ENCODE data around the gene STYXL2.
A peak's percentile ranks its signal among the peaks of the same experiment; 100 is the strongest.

STYXL2 gene

GRCh38 chr1:167111868-167112709 lies 18.2 kb downstream of the STYXL2 start:
- no peak for DNase-seq

DNA sequence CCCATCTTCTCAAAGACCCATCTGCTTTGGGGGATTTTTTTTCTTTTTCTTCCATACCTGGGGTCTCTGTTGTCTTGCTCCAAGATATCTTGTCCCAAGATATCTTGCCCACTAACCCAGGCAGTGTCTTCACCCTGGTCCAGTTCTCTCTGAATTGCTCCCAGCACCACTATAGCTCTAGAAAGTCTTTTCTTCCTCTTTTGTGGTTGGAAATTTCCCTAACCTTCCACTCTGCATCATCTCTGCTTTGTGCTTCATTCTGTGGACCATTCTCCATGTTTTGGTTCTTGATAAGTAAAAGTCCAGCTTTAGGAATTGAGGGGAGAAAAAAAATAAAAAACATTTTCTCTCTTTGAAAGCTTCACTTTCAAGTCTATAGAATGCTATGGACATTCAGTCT lies 20.9 kb downstream of the STYXL2 start:
- peak; percentile 28 to 39 for DNase-seq

GRCh38 chr1:167115655-167116054 lies 21.8 kb downstream of the STYXL2 start:
- no peak for DNase-seq

GRCh38 chr1:167116174-167116573 lies 22.3 kb downstream of the STYXL2 start:
- DNase-seq: no peak

- DNase-seq: no peak
Observed at GRCh38 chr1:167117225-167117624, 23.4 kb downstream of the STYXL2 start.

- DNase-seq: no peak
Observed at GRCh38 chr1:167118188-167118587, 24.3 kb downstream of the STYXL2 start.

GRCh38 chr1:167119696-167120095 lies 25.8 kb downstream of the STYXL2 start:
- DNase-seq: no peak

DNA sequence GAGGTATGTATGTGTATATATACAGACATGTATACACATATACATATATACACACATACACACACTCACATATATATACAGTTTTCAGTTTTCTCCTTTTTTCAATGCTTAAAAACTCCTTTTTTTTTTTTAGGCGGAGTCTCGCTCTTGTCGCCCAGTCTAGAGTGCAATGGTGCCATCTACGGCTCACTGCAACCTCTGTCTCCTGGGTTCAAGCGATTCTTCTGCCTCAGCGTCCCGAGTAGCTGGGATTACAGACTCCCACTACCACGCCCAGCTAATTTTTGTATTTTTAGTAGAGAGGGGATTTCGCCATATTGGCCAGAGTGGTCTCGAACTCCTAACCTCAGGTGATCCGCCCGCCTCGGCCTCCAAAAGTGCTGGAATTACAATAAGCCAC lies 27.0 kb downstream of the STYXL2 start:
- no peak for DNase-seq

- DNase-seq: peak; percentile 34 to 38
Observed at GRCh38 chr1:167121375-167122120, 27.7 kb downstream of the STYXL2 start.

- DNase-seq: no peak
Observed at GRCh38 chr1:167122121-167122480, 28.2 kb downstream of the STYXL2 start.

DNA sequence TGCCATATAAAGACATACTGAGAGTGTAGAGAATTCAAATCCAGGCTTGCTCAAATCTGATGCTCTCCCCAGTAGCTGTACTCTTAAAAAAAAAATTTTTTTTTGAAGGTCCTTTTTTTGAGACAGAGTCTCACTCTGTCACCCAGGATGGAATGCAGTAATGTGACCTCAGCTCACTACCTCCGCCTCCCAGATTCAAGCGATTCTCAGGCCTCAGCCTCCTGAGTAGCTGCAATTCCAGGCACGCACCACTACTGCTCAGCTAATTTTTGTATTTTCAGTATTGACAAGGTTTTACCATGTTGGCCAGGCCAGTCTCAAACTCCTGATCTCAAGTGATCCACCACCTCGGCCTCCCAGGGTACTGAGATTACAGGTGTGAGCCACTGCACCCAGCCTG lies 28.7 kb downstream of the STYXL2 start:
- no peak for DNase-seq

GRCh38 chr1:167126317-167126716 lies 32.4 kb downstream of the STYXL2 start:
- DNase-seq: no peak

DNA sequence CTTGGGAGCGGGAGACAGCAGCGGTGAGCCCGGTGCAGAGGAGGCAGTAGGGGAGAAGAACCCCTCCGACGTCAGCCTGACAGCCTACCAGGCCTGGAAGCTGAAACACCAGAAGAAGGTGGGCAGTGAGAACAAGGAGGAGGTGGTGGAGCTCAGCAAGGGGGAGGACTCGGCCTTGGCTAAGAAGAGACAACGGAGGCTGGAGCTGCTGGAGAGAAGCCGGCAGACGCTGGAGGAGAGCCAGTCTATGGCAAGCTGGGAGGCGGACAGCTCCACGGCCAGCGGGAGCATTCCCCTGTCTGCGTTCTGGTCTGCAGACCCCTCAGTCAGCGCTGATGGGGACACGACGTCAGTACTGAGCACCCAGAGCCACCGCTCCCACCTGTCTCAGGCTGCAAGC lies 32.9 kb downstream of the STYXL2 start:
- no peak for DNase-seq

DNA sequence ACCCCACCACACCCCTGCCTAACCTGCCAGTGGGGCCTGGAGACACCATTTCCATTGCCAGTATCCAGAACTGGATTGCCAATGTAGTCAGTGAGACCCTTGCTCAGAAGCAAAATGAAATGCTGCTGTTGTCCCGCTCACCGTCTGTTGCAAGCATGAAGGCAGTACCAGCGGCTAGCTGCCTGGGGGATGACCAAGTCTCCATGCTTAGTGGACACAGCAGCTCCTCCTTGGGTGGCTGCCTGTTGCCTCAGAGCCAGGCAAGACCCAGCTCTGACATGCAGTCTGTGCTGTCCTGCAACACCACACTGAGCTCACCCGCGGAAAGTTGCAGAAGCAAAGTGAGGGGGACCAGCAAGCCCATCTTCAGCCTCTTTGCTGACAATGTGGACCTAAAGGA lies 33.4 kb downstream of the STYXL2 start:
- DNase-seq: no peak

DNA sequence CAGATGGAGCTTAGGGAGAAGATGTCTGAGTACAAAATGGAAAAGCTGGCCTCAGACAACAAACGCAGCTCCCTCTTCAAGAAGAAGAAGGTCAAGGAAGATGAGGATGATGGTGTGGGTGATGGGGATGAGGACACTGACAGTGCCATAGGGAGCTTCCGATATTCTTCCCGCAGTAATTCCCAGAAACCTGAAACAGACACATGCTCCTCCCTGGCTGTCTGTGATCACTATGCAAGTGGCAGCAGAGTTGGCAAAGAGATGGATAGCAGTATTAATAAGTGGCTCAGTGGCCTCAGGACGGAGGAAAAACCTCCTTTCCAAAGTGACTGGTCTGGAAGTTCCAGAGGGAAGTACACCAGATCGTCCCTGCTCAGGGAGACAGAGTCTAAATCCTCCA lies 33.8 kb downstream of the STYXL2 start:
- no peak for DNase-seq

GRCh38 chr1:167128261-167129227 lies 34.7 kb downstream of the STYXL2 start:
- DNase-seq: no peak

DNA sequence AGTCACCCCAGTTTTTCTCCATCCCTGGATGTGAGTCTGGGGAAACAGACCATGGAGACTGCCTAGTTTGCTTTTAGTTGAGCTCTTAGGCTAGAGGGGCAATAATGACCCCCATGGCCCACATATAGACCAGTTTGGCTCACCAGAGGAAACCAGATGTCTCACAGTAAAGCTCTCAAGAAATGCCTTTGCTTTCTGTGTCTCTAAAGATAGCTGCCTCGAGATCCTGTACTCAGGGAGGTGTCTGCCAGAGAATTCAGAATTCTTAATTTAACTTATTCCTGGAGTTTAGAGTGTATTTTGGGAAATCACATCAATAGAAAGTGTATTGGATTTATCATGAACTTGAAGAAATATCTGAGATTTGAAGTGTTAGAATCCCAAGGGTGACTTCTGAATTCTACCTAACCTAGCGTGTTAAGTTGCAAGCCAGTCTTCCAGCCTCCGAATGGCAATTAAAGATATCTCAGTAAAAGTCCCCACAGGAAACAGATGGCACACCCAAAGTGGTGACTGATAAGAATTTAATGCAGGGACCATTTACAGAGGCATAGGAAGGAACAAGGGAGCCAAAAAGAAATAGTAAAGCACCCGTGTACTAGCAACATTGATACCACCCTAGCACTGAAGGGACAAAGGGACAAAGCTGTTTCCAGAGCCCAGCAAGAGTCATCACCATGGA lies 37.1 kb downstream of the STYXL2 start:
- no peak for DNase-seq

- no peak for DNase-seq
Observed at GRCh38 chr1:167132301-167133010, 38.6 kb downstream of the STYXL2 start.

DNA sequence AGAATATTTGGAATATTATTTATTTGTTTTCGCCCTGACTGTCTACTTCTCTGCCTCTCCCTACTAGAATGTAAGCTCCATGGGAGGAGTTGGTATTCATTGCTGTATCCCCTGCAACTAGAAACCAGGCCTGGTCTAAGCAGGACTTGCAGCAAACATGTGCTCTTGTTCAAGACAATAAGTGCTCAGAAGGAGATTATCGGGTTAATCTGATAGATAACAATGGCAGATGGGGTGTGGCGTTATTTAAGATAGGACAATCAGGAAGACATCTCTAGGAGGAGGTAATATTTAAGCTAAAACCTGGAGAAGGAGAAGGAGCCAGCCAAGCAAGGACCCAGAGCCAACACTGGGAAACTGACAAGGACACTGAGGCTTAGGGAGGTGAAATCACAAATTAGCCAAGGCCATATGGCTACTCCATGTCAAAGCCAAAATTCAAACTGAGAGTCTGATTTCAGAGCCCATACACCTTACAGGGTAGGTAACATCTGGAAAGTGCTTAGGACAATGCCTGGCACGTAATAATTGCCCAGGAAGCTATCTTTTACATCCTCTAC lies 41.5 kb downstream of the STYXL2 start:
- no peak for DNase-seq

DNA sequence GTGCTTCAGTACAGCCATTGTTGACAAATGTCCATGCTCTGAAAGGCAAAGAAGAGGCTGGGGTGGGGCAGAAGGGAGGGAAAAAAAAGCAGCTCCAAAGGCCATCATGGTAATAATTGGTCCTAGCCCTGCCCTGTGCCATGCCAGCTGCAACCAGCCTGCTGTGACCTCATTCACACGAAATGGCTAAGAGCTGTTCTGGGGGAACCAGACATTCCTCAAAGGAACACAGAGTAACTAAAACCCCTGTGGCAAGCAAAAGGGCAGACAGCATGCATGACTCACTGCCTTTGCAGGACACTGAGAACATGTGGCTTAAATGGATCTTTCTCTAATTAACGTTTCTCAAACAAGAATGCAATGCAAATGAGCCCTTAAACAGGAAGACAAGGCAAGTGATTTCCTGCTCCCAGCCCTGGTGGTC lies 42.3 kb downstream of the STYXL2 start:
- DNase-seq: no peak

DNA sequence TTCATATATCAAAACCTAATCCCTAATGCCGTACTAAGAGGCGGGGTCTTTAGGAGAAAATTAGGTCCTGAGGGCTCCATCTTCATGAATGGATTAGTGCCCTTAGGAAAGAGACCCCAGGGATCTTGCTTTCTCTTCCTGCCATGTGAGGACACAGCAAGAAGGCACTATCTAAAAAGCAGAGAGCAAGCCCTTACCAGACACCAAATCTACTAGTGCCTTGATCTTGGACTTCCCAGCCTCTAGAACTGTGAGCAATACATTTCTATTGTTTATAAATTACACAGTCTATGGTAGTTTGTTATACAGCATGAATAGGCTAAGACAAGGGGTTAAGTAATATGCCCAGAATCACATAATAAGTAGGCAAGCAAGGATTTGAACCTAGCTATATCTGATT lies 42.9 kb downstream of the STYXL2 start:
- no peak for DNase-seq
